Tibial nerve (tissue), 4 donors: ENCODE measurements around the gene HS6ST1. TPM values are rescaled to one million over a fixed set of nuclear protein-coding genes. Genes with fewer than 3 reads are reported as not detected.
"Not testable (repeated sequence)": the region's sequence is repeated elsewhere in the genome, so short reads cannot be mapped to it uniquely, and the experiment has no call there.

Experiments
- DNase-seq, 2 donors: peaks; one replicate each; pipeline ENCODE4 v3.0.0-alpha.2; 2019; ENCODE audit warnings: low spot score in 2 of 2
- H3K27ac ChIP-seq, 4 donors: fragments of 200-600 bp; sonication (generic) in 3 of 4; one replicate each; pipeline ENCODE4 v1.5.1; 2017 to 2019; ENCODE audit warnings: mild to moderate bottlenecking in 1 of 4
- H3K27me3 ChIP-seq, 2 donors: fragments of 200-600 bp; sonication (generic) in 1 of 2; one replicate each; pipeline versions ENCODE4 v1.5.1 to v1.6.0; 2017 to 2019
- H3K36me3 ChIP-seq, 3 donors: fragments of 200-600 bp; sonication (generic); one replicate each; pipeline ENCODE4 v1.5.1; 2018 to 2019
- H3K4me1 ChIP-seq, 4 donors: fragments of 200-600 bp; sonication (generic) in 3 of 4; one replicate each; pipeline ENCODE4 v1.5.1; 2017 to 2019
- H3K4me3 ChIP-seq, 4 donors: fragments of 200-600 bp; sonication (generic) in 3 of 4; one replicate each; pipeline ENCODE4 v1.5.1; 2017 to 2019; ENCODE audit warnings: mild to moderate bottlenecking in 1 of 4, moderate library complexity in 1 of 4
- H3K9me3 ChIP-seq, 4 donors: fragments of 200-600 bp; sonication (generic) in 3 of 4; one replicate each; pipeline ENCODE4 v1.5.1; 2017 to 2019
- EP300 ChIP-seq, 2 donors: sonication (generic); formaldehyde crosslinking; IDR thresholded peaks; one replicate each; pipeline ENCODE4 v1.6.1; 2017; ENCODE audit warnings: antibody characterized with exemption in 2 of 2, mild to moderate bottlenecking in 1 of 2
- POLR2A ChIP-seq, 2 donors: fragments of 450-650 bp; IDR thresholded peaks; one replicate each; pipeline ENCODE4 v1.6.1; 2017; ENCODE audit warnings: antibody characterized with exemption in 2 of 2, mild to moderate bottlenecking in 2 of 2, moderate library complexity in 2 of 2
- WGBS, 2 donors: methylation state at CpG; one replicate each; pipeline ENCODE4 v1.1.5; 2018; 5-methylcytosine and 5-hydroxymethylcytosine counted together
- total RNA-seq, 4 donors: library from RNA; depleted of rRNA; stranded (reverse); fragments of >200 nt; gene quantifications; one replicate each; pipeline ENCODE4 v1.1.0, GENCODE V29; 2016
- TF ChIP-seq, protein P1 (sequence below), 5 experiments: fragments of 200-600 bp in 3 of 5; fragments of 450-650 bp in 2 of 5; sonication (generic) in 3 of 5; IDR thresholded peaks; one replicate each; pipeline ENCODE4 v1.5.1; 2016 to 2019; ENCODE audit warnings: antibody characterized with exemption in 5 of 5, mild to moderate bottlenecking in 3 of 5, moderate library complexity in 2 of 5

Gene HS6ST1
- total RNA-seq, 4 donors from 2014 or later = 21.6 to 51.6 (median 39.3) TPM

DNA sequence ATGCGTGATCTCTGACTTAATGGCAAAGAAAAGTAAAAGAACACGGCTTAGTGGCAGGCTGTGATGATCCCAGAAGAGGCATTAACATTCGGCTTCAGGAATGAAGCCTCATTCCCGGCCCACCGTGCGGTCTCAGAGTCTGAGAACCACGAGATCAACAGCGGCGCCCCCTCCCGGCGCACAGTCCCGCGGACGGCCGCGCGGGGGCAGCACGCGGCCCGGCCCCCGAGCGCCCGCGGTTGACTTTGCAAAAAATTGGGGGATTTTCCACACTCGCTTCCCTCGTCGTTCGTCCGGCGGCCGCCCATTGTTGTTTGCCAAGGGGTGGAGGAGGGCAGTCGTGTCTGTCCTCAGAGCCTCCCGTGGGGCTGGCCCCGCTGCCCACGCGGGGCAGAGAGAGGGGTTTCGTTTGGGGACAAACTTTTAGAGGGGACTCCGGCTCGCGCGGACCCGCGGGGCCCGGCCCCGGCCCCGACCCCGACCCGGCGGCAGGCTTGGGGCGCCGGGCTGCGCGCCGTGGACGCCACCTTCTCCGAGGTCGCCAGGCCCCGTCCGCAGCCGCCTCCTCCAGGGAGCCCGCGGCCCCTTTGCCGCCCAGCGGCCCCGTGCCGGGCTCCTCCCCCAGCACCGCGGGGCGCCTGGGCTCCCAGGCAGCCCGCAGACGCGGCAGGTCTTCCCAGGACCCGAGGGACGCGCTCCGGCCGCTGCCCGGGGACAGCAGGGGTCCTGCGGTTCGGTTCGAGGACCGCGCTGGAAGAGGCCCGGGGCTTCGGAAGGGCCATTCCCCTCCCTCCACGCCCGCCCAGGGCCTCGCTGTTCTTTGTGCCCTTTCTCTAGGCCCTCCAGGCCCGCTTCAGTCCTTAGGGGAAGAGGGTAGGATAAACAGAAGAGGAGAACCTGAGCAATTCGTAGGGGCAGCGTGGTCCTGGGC is 3.4 kb upstream of the HS6ST1 start:
- no peaks in the 10 kb centered on the region for H3K36me3 ChIP-seq
- DNase-seq = peak; percentile 77 to 78
- peaks cover 0 to 52% (median 20%) of the 10 kb centered on the region in 4 donors for H3K4me1 ChIP-seq
- peak overlapping the region; percentile 62 to 92 (median 80) for H3K27ac ChIP-seq
- H3K27me3 ChIP-seq = no peaks in the 10 kb centered on the region
- H3K4me3 ChIP-seq = peak overlapping the region; percentile 47 to 70 (median 56)
- no peaks in the 10 kb centered on the region for H3K9me3 ChIP-seq
- peak in 1 of 2 donors; percentile 24 for TF ChIP-seq EP300 (IDR thresholded peaks at IDR 0.05)
- TF ChIP-seq POLR2A (IDR thresholded peaks at IDR 0.05) = no peak
- TF ChIP-seq, protein P1, sequence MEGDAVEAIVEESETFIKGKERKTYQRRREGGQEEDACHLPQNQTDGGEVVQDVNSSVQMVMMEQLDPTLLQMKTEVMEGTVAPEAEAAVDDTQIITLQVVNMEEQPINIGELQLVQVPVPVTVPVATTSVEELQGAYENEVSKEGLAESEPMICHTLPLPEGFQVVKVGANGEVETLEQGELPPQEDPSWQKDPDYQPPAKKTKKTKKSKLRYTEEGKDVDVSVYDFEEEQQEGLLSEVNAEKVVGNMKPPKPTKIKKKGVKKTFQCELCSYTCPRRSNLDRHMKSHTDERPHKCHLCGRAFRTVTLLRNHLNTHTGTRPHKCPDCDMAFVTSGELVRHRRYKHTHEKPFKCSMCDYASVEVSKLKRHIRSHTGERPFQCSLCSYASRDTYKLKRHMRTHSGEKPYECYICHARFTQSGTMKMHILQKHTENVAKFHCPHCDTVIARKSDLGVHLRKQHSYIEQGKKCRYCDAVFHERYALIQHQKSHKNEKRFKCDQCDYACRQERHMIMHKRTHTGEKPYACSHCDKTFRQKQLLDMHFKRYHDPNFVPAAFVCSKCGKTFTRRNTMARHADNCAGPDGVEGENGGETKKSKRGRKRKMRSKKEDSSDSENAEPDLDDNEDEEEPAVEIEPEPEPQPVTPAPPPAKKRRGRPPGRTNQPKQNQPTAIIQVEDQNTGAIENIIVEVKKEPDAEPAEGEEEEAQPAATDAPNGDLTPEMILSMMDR (IDR thresholded peaks at IDR 0.05) = peak; percentile 94 to 100 (median 97)
- 4 to 5% methylated on average over 15 to 19 of the region's 91 CpGs for WGBS, 2 donors

DNA sequence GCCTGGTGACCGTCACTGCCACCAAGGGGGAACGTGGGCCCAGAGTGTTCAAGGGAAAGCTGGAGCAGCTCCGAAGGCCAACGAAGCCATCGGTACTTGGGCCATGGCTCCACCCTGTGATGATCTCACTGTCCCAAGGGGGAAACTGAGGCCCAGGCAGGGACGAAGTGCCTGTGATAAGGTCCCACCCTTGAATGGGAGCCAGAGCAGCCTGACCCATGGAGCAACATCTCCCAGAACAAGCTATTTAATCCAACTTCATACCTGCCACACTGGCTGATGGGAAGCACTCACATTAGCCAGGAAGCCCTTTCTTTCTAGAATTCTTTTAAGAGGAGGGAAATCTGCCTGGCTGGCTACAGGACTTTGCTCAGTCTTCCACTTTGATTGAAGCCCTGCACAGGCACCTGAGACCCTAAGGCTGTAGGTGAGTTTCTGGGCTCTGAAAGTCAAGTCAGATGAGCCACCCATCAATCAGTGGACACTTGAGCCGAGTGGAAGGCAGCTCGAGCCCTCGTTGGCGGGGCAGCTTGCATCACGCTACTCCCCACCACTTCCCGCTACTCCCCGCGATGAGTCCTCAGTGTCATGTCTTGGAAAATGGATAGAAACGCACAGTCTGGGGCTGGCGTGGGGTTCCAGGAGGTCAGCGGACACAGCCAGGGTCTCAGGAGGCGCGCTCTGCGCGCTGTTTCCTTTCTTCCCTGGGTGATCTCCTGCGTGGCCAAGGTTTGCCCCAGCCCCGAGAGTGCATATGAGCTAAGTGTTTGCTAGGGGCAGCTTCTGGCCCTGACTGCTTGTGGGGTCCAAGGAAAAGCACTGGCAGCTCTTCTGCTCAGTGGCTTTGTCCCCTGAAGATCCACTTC is 2.5 kb upstream of the HS6ST1 start:
- no peak for DNase-seq
- H3K4me3 ChIP-seq = peak overlapping the region in 2 of 4 donors; percentile 55 to 70
- no peaks in the 10 kb centered on the region for H3K9me3 ChIP-seq
- peak overlapping the region in 2 of 4 donors; percentile 3 to 92 for H3K27ac ChIP-seq
- no peaks in the 10 kb centered on the region for H3K36me3 ChIP-seq
- WGBS, 2 donors = 68 to 72% methylated on average over 23 of the region's 23 CpGs
- no peaks in the 10 kb centered on the region for H3K27me3 ChIP-seq
- peaks cover 0 to 61% (median 29%) of the 10 kb centered on the region in 4 donors for H3K4me1 ChIP-seq
- TF ChIP-seq EP300 (IDR thresholded peaks at IDR 0.05) (no peak), POLR2A (IDR thresholded peaks at IDR 0.05) (no peak)
- TF ChIP-seq, protein P1 (IDR thresholded peaks at IDR 0.05) = no peak

DNA sequence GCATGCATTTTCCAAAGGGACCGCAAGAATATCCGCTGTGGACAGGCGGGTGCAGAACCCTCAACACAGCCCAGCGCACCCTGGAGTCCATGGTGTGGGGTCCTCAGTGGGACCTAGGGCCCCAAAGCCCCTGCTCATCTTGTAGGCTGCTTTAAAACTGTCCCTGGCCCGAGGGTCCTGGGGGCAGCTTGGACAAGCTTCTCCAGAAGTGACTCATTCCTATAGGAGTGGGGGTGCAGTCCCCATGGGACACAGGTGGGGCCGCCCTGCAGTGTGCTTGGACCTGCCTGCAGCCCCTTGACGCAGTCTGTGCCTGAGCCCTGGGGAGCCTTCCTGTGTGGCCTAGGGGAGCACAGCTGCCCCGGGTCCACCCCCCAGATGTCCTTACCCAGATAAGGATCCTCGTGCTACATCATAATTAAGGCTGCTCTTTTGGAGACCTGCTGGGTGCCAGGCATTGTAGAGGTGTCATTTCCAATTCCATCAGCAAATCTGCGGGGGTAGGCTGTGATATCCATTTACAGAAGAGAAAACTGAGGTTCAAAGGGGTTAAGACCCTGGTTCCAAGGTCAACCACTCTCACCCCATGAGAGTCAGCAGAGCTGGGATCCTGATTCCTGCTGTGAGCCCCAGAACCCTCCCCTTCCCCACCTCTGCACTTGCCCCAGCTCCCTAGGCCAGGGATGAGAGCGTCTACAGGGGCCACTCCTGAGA is 1.7 kb upstream of the HS6ST1 start:
- H3K9me3 ChIP-seq = no peaks in the 10 kb centered on the region
- H3K27ac ChIP-seq = no peak overlapping the region
- 94 to 96% methylated on average over 8 to 10 of the region's 11 CpGs for WGBS, 2 donors
- no peak overlapping the region for H3K4me3 ChIP-seq
- H3K27me3 ChIP-seq = no peaks in the 10 kb centered on the region
- no peak for TF ChIP-seq POLR2A (IDR thresholded peaks at IDR 0.05)
- TF ChIP-seq, protein P1 (IDR thresholded peaks at IDR 0.05) = no peak
- DNase-seq = no peak
- peaks cover 0 to 6% (median 0%) of the 10 kb centered on the region in 3 donors for H3K36me3 ChIP-seq
- peaks cover 0 to 64% (median 37%) of the 10 kb centered on the region in 4 donors for H3K4me1 ChIP-seq

DNA sequence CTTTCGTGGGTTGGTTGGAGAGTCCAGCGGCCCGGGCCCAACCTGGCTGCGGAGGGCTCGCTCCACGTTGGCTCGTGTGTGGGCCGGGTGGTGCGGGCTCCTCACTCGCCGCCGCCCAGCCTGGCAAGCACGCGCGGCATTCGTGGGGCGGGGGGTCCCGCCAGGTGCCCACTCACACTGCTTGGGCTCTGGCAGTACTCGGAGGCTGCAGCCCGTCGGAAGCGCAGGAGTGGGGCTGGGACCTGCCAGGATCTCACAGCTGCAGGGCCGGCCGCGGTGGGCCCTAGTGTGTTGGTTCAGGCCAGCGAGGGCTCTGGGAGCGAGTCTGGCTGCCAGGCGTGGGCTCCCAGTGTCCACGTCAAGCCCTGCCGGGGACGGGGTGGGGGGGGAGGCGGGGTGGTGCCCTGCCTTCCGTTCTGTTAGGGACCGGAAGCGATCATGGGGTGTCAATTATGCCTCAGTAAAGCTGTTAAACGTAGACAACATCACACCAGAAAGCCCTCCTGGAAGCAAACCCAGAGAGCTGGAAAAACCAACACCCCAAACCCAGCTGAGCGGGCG is 1.0 kb upstream of the HS6ST1 start:
- no peak for TF ChIP-seq EP300 (IDR thresholded peaks at IDR 0.05)
- TF ChIP-seq, protein P1 (IDR thresholded peaks at IDR 0.05) = no peak
- TF ChIP-seq POLR2A (IDR thresholded peaks at IDR 0.05) = no peak
- H3K27ac ChIP-seq = peak overlapping the region in 1 of 4 donors; percentile 87
- WGBS, 2 donors = 72 to 75% methylated on average over 22 to 36 of the region's 38 CpGs
- H3K9me3 ChIP-seq = no peaks in the 10 kb centered on the region
- H3K4me3 ChIP-seq = peak overlapping the region in 1 of 4 donors; percentile 78
- no peaks in the 10 kb centered on the region for H3K27me3 ChIP-seq
- peaks cover 0 to 11% (median 0%) of the 10 kb centered on the region in 3 donors for H3K36me3 ChIP-seq
- peaks cover 0 to 70% (median 39%) of the 10 kb centered on the region in 4 donors for H3K4me1 ChIP-seq
- DNase-seq = no peak

DNA sequence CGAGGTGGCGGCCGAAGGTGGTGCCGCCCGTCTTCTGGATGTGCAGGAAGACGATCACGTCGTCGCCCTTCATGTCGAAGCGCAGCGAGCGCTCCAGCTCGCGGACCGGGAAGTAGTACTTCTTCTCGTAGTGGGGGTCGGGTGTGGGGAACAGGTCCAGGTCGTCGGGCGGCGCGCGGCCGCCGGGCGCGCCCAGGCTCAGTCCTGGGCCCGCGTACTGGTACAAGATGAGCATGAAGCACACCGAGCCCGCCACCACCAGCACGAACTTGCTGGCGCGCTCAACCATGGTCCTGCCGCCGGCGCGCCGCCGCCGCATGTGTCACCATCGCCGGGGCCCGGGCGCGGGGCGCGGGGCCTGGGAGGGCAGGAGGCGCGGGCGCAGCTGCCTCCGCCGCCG is 423 bp downstream of the HS6ST1 start:
- H3K9me3 ChIP-seq, H3K27me3 ChIP-seq, H3K27ac ChIP-seq: not testable (repeated sequence)
- peak in 1 of 2 donors; percentile 13 for DNase-seq
- H3K4me3 ChIP-seq = peak overlapping the region; percentile 64 to 92 (median 76)
- peaks cover 0 to 17% (median 0%) of the 10 kb centered on the region in 3 donors for H3K36me3 ChIP-seq
- WGBS, 2 donors = no CpG with 5 or more reads among the region's 55 CpGs
- H3K4me1 ChIP-seq = peaks cover 0 to 84% (median 45%) of the 10 kb centered on the region in 4 donors

DNA sequence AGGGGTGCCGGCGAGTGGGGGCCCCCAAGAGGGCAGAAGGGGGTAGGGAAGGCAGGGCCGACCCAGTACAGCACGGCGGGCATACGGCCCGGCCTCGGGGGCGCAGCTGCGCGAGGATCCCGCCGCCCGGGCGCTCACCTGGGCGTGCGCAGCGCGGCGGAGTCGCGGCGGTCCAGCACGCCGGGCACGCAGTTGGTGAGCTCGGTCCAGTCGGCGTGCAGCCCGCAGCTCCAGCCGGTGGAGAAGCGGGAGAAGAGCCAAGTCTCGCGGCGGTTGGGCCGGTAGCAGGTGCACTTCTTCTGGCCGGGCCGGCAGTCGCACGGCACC is 806 bp downstream of the HS6ST1 start:
- 0 to 2% methylated on average over 1 to 32 of the region's 40 CpGs for WGBS, 2 donors
- peak overlapping the region in 2 of 4 donors; percentile 35 to 66 for H3K27ac ChIP-seq
- DNase-seq, H3K9me3 ChIP-seq, H3K27me3 ChIP-seq: not testable (repeated sequence)
- peaks cover 0 to 17% (median 0%) of the 10 kb centered on the region in 3 donors for H3K36me3 ChIP-seq
- H3K4me1 ChIP-seq = peaks cover 0 to 84% (median 46%) of the 10 kb centered on the region in 4 donors
- peak overlapping the region; percentile 64 to 92 (median 76) for H3K4me3 ChIP-seq
